Stimulated activated CD8-positive, alpha-beta memory T cell treated with anti-CD3 and anti-CD28 coated beads, Interleukin-4, amount 100 ng/mL, for 1 hour (primary cell): ENCODE measurements around the gene STAT1.

Source experiments
- DNase-seq, 2 donors: peaks; one replicate each; pipeline ENCODE4 v3.0.0-alpha.2; 2020; ENCODE audit warnings: low read depth in 2 of 2, low spot score in 1 of 2

Gene STAT1

DNA sequence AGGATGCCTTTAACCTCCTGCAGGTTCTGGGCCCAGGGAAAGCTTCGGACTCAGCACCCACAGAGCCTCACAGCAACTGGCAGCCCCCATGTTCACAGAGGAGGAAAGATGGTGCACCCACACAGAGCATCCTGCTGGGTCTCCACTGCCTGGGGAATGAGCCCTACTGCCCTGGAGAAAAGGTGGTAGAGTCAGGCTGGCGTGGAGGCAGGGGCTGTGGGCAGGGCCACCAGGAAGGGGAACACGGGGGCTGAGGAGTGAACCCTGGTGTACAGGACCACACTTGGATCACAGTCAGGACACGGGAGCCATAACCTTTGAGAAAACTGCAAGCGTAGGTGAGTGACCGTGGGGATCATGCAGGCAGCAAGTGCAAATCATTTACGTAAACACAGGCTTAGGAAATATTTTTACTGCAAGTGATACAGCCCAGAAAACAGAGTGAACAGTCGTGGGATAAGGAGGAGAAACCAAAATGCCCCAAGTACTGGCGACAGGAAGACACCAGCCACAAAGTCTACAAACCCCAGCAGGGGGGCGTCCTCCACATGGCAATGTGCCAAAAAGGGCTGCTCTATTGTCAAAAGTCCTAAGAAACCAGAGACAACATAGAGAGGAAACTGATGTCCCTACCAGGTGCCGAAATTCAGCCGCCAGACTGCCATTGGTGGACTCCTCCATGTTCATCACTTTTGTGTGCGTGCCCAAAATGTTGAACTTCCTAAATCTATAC lies 27.6 kb downstream of the STAT1 start:
- no peak for DNase-seq

DNA sequence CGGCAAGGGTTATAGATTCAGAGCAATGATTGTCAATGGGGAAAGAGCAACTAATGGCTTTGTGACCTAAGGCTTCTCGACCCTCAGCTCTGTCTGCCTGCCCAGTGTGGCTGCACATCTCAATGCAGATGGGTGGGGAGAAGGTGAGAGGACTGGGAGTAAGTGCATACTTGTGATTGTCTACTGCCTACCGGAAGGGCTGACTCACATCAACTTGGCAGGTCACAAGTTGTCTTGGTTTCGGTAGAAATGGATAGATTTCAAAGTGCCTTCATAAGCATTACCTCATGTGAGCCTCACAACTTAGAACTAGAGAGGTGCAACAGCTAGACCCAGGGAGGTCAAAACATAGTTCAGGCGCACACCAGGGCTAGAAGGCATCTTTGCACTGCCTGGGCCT lies 29.4 kb downstream of the STAT1 start:
- no peak for DNase-seq

DNA sequence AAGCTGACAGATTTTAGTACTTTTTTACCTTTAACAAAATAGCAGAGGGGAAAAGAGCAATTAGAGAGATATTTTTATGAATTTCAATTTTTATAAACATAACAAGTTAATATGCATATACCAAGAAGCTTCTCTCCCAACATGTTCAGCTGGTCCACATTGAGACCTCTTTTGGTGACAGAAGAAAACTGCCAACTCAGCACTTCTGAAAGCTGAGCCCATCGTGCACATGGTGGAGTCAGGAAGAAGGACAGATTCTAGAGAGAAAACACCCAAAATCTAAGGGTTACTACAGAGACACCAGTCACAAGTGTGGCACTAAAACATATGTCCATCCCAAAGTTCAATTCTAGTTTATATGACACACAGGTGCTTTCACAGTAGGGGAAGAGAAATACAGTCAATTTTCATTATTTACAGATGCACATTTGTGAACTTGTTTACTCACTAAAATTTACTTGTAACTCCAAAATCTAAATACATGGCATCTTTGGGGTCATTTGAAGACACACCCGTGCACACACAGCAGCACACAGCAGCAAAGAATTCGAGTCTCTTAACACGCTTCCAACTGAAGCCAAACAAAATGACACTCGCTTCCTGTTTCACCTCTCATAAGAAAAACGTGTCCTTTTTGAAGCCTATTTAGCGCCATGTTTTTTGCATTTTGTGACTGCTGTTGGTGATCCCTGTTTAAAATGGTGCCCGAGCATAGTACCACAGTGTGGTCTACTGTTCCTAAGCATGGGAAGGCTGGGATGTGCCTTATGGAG lies 31.5 kb downstream of the STAT1 start:
- no peak for DNase-seq

DNA sequence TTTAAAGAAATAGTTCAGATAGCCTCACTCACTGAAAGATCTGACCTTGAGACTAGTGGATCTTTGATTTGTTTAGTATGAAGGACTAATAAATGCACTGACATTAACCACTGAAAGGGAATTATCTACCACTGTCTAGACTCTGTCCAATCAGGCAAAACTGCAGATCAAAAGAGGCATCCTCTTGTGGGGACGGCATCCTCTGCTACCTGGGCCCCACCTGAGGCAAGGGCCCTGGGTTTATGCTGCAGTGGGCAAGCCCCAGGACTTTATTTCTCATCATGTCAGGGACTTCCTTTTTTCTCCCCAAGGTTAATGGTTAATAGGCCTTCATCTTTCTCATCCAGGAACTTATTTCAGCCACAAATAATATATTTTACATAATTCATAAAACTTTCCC lies 32.2 kb downstream of the STAT1 start:
- no peak for DNase-seq

DNA sequence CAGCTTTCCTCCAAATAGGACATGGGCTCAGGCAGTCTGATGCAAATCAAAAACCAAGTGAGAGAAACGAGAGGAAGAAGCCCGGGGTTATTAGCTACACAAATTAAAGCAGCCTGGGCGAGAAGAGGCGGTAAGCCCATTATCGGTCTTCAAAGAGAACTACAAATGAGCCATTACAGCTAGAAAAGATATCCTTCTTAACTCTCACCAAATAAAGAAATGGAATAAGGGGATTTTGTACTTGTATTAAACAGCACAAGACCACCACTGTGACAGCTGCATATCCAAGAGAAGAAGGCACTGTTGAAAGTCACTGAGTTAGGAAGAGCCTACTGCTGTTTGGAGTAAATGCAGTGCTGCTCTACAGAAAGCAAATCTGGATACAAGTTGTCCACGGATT lies 32.6 kb downstream of the STAT1 start:
- DNase-seq: no peak

DNA sequence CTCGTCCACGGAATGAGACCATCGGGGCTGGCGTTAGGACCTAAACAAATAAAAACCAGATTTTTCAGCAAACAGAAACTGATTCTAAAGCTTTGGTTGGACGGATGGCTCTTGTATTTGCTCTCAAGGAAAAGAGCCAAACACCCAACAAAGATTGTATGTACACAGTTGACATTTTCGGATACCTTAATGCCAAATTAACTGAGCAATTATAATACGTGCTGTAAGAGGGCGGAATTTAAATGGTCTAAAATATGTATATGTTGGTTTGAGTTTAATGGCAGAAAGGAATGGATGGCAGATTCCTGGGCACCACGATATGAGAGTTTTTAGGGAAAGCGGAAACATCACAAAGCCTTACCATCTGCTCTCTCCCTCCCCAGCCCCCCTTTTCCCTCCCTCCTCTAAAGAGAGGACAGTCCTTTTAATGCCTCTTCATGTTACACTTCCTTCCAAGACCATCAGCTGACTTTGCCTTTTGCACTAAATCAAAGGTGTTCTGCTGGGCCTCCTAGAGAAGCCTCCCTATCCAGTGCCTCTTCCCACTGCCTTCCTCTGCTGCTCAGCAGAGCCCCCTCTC lies 33.3 kb downstream of the STAT1 start:
- no peak for DNase-seq

DNA sequence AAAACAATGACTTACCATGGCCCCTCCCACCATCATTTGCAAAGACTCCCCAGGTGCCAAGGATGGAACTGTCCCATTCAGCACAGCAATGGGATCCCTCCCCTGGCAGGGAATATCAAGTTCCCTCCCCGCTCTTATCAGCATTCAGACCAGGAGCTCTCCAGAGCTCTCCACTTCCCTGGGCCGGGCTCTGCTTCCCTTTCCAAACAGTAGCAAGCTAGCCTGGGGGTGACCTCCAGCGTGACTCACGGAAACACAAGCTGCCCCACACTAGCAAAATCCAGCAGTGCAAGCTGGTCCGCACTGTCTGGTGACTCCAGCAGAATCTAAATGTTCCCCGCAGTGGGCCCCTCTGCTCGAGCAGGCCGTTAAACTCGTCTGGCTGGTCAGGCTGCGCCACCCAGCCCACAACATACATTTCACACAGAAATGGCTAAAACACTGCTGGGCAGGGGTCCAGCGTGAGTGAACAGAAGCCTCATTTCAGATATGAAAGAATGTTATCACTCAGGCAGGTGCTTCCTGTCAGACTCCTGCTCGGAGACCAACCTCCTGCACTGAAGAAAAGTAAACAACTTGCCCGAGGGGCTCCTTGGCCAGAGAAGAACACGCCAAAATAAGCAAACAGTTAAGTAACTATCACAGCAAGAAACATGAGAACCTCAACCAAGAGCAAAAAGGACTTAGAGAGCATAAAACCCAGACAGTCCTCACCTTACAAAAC lies 33.9 kb downstream of the STAT1 start:
- DNase-seq: no peak

DNA sequence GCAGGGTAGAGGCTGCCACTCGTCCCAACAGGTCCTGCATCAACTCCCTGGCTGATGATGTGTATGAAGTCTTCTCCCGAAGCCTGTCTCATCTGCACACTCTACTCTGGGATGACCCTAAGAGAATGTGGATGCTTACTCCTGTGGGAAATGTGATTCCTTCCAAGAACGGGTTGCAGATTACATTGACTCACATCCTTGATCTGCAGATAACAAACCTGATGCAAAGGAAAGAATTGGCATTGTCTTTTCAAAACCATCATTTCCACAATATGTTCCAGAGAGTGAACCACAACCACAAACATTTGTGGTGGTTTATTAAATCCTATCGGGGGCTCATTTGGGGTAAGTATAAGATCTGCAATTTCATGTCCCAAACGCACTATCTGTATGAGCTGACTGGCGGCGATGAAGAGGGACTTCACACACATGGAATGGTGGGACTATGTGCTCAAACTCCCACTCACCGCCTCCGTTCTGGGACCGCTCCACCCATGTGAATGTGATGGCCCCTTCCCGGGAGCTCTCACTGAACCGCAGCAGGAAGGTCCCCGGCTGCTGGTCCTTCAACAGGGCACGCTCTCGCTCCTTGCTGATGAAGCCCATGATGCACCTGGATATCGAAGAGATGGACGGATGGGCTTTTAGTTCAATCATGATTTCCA lies 35.5 kb downstream of the STAT1 start:
- no peak for DNase-seq

DNA sequence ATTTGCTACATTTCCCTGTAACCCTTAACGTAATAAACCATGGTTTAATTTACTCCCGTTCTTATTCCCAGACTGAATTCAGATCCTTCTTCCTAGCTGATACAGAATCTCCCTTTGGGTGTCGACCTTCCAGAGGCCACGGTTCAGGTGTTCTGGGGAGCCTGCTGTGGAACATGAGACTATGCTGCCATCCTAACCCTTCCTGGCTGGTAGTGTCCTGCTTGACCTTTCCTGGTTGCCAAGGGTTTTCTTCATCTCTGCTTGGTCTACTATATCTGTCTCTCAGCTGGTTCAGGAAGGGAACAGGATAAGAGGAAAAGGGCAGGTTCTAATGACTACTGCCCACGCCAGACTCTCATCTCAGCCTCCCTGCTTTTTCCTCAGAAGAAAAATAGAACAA lies 36.5 kb downstream of the STAT1 start:
- no peak for DNase-seq

DNA sequence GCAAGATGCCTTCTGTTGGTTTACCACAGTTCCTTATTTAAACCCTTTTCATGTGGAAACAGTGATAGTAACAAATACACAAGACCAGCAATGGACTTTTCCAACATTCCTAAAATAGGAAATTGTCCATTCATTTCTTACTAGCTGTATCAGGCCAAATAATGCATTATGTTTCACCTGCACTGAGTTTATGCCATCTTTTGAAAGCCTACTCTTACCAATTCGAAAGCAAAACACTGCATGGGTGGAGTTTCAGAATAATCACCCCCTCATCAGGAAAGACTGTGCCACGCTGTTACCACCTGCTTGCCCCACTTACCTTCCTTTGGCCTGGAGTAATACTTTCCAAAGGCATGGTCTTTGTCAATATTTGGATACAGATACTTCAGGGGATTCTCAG lies 37.5 kb downstream of the STAT1 start:
- DNase-seq: no peak

DNA sequence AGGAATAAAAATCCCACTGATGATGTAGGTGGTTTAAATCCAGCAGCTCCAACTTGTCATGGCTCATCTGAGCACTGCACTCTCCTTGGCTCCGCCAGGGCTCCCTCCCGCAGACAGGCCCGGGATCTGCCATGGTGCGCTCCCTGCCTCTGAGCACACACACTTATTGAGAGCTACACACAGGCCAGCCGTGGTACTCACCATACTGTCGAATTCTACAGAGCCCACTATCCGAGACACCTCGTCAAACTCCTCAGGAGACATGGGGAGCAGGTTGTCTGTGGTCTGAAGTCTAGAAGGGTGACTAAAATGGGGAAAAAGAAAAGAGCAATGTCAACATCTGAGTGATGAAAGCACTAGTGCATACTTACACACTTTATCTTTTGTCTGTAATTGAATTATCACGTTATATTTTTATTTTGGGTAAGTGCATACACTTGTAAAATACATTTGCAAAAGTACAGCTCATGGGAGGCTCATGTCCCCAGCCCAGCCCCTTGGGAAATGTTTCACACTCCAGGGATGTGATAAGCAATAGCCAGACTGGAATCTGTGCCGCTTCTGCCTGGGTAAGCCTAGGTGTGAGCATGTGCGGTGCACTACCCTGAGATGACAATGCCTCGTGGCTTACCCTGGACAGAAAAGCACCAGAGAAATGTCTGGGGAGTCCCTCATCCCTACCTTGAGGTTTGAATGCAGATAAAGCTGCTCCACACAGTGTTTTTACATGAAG lies 39.2 kb downstream of the STAT1 start:
- DNase-seq: no peak

DNA sequence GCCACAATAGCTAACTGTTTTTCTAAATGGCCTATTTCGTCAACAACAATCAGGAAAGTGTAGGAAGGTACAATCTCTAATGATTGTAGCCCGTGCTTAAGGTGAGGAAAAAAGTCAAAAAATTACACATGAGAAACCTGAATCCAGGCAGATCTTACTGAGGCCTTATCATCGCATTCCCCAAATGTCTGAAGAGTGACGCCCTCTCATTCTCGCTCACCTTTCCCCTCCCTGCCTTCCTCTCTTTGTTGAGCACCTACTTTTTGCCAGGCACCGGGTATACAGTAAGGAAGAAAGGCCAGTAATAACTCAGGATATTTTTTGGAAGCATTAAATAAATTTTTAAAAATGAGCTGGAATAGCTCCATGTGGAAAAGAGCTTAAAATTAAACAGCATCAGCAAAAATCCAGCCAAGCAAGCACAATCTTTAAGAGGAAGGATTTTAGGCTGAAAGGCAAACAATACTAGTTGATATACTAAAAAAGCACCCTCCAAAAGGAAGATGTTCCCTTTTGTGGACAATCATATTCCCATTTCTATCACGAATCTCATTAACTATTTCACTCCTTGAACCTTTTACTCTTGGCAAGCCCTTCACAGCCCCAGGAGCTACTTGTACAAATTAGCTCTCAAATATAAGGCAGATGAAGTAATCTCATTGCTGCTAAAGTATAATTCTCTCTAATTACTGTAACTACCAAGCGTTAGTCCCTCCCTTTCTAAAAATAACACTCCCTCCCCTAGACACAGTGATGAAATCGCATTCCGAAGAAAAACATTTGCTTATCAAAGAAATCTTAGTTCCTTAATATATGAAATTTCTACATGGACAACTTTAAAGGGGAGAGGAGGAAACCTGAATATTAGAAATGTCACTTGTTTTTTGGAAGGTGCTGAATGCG lies 40.0 kb downstream of the STAT1 start:
- DNase-seq: no peak

DNA sequence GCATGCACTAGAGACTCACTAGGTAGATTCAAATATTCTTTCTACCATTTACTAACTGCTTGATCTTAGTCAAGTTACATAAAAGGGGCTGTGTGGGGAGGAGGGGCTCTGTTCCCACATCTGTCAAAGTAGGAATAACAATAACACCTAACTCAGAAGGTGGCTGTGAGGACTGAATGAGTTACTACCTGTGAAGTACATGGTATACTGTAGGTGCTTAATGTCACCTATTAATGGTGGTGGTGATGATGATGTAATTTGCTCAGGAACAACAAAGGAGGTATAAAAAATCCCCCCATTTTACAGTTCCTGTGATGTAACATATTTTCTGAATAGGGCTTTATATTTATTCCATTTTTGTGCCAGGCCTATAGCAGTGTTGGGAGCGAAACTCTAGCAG lies 40.7 kb downstream of the STAT1 start:
- no peak for DNase-seq

DNA sequence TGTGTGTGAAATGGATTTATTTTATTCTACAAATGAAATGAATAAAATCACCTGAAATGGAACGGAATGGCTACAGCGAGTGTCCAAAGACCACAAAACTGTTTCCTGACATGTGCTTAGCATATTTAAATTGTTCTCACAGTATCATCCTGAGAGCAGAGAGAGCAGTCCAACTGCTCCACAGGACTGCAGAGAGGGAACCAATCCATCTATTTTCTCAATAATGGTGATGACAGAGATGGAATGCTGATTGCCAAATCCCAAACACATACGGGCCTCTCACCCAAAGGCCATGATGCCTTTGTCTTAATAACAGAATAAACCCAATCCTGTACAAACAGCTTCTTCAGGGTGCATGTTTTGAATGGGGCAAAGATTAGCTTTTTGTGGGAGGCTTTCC lies 41.1 kb downstream of the STAT1 start:
- no peak for DNase-seq

DNA sequence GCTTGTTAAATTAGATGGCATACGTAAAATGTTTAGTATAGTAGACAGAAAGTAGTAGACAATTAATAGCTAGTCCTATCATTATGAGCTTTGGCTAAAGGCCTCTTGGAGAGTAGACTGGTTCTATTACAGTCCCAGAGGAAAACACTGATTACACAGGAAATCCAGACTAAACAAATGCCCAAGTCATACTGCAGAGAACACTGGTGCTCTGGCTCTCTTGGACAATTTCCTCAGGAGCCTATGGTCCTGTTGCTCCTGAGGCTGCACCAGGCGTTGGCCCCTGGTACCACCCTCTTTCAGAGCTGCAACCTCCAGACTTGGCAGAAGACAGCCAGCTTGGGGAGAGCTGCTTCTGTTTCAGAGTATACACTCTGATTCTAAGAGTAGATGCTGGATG lies 41.8 kb downstream of the STAT1 start:
- no peak for DNase-seq

DNA sequence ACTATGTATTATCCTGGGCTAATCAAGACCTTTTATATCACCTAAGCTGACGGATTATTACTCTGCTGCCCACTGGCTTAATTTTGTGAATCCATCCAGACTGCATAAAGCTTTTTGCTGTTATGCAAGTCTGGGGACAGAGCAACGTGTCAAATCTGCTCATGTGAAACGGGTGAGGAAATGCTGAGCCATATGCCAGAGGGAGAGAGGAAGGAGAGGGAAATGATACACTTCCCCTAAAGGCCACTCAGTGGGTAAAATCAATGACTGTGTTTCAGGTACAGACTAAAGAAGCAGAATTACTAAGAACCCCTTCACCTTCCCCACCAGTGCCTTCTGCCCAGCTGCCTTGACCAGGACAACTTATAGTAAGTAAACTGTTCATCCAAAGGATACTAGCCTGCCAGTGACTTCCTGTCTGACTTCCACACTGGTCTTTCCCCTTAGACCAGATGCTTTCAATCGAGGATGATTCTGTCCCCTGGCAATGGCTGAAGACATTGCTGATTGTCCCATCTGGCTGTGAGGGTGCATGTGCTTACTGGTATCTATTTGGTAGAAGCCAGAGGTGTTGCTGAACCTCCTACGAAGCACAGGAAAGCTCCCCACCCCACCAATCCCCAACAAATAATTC lies 43.0 kb downstream of the STAT1 start:
- DNase-seq: no peak

DNA sequence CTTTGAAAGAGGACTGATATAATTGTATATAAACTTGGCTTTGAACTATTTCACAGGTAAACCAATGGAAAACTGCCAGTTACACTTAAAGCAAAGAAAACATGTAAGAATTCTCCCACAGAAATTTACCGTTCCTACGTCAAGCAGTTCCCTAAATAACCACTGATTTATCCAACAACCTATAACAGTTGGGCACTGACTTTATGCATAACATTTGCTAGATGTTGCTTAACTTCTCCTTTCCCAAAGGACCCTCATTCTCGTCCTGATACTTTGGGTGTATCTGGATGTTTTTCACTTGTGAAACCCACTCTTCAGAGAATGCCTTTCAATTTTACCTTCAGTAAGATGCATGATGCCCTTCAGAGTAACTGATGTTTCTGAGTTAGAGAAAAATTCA lies 43.8 kb downstream of the STAT1 start:
- DNase-seq: no peak

DNA sequence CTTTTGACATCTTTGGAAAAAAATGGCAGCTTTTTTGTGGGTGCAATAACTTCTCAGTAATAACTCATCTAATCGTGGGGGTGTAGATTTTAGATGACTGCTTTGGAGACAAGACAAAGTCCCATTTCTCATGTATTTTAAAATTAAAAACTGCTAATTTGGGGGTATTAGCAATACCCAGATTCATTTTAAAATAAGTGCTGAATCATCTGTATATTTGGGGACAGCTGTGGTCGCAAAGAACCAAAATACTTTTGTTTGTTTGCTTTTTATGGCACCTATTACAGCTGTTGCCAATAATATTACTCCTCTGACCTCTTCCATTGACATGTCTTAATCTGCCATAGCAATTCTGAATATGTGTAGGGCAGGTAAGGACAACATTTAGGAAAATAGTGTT lies 45.4 kb downstream of the STAT1 start:
- no peak for DNase-seq

DNA sequence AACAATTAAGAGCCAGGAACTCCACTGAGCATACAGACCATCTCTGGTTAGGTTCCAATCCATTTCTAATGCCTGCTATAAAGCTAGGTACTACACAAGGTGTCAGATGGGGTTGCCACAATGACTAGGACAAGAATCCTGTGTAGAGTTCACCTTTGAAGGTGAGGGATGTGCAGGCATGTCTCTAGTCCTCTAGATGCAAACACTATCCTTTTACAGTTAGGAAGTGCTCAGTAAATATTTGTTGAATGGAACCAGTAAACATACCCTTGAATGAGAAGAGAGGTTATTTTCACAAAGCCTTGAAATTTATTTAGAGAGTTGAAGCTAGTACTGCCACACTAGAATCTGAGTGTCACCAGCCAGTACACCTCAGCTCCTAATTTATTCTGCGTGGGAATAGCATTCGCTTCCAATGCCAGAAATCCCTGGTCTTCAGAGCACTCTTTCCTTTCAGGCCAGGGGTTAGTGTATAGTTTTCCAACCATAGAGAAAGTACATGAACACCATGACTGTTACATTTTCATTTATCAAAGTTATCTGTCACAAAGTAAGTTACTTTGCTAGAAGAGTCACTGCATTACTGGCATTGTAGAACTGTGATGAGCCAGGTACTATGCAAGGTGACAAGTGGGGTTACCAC lies 48.3 kb downstream of the STAT1 start:
- DNase-seq: no peak
